HUES48 (cell line): ENCODE data around the gene OR7G1.

ENCODE experiments used
- H3K27ac ChIP-seq: one replicate; pipeline ENCODE4 v1.7.0; 2013; ENCODE audit warnings: low read depth, low read length, inconsistent platforms
- H3K27me3 ChIP-seq: 2 replicates; pipeline ENCODE4 v1.6.1; 2013; ENCODE audit warnings: mild to moderate bottlenecking, low read length; ENCODE audit not compliant: control insufficient read depth, insufficient read depth
- H3K36me3 ChIP-seq: 2 replicates; pipeline ENCODE4 v1.6.1; 2013; ENCODE audit warnings: low read length; ENCODE audit not compliant: control insufficient read depth, insufficient read depth
- H3K4me1 ChIP-seq: 2 replicates; pipeline ENCODE4 v1.6.1; 2013; ENCODE audit warnings: mild to moderate bottlenecking, low read length; ENCODE audit not compliant: control insufficient read depth, insufficient read depth
- H3K4me3 ChIP-seq: 2 replicates; pipeline ENCODE4 v1.5.1; 2013; ENCODE audit warnings: mild to moderate bottlenecking, low read depth, low read length
- H3K9ac ChIP-seq: 2 replicates; pipeline ENCODE4 v1.6.1; 2013; ENCODE audit warnings: mild to moderate bottlenecking, low read depth, low read length, moderate library complexity
- H3K9me3 ChIP-seq: 2 replicates; pipeline ENCODE4 v1.6.1; 2013; ENCODE audit warnings: low read length; ENCODE audit not compliant: control insufficient read depth, insufficient read depth

OR7G1 gene

DNA sequence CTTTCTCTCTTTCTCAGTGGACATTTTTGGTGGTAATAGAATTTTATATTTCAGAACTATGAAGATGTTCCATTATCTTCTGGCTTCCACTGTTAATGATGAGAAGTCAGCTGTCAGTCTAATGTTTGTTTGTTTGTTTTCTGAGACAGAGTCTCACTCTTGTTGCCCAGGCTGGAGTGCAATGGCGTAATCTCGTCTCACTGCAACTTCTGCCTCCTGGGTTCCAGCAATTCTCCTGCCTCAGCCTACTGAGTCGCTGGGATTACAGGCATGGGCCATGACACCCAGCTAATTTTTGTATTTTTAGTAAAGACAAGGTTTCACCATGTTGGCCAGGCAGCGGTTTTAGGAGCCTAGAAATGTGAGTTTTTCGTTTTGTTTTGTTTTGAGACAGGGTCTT is 29.4 kb upstream of the OR7G1 start:
- H3K36me3 ChIP-seq = peaks cover 39% of the 10 kb centered on the region
- H3K4me3 ChIP-seq = no peak overlapping the region
- H3K9ac ChIP-seq = no peak overlapping the region
- H3K4me1 ChIP-seq = peaks cover 11% of the 10 kb centered on the region; the same call in 1 of the 2 replicates
- no peaks in the 10 kb centered on the region for H3K27me3 ChIP-seq
- no peak overlapping the region for H3K27ac ChIP-seq
- H3K9me3 ChIP-seq = peaks cover 49% of the 10 kb centered on the region

GRCh38 chr19:9140159-9140874 is 24.8 kb upstream of the OR7G1 start, which contains the start of gene ZNF317:
Gene ZNF317, plus strand, starts transcription at chr19:9140397. Its CDS starts 15,620 bp downstream, at chr19:9156017.
- Histone ChIP-seq H3K4me3 (peak within 1 kb of the TSS; percentile 99), H3K27ac (peak within 1 kb of the TSS; percentile 73), H3K36me3 (peaks cover 23% of the 10 kb centered on the region; the same call in 1 of the 2 replicates), H3K9me3 (peaks cover 18% of the 10 kb centered on the region), H3K4me1 (peaks cover 11% of the 10 kb centered on the region; the same call in 1 of the 2 replicates), H3K9ac (peak within 1 kb of the TSS; percentile 99), H3K27me3 (no peaks in the 10 kb centered on the region)

- Histone ChIP-seq H3K9ac (peak overlapping the region; percentile 99), H3K36me3 (peaks cover 17% of the 10 kb centered on the region; the same call in 1 of the 2 replicates), H3K4me3 (peak overlapping the region; percentile 99), H3K27ac (no peak overlapping the region), H3K27me3 (no peaks in the 10 kb centered on the region), H3K4me1 (peaks cover 11% of the 10 kb centered on the region; the same call in 1 of the 2 replicates), H3K9me3 (peaks cover 12% of the 10 kb centered on the region)
These were observed 24.1 kb upstream of the OR7G1 start for GRCh38 chr19:9139609-9140158.

GRCh38 chr19:9132422-9132821 is 16.9 kb upstream of the OR7G1 start:
- H3K4me1 ChIP-seq = no peaks in the 10 kb centered on the region
- H3K9me3 ChIP-seq = peaks cover 32% of the 10 kb centered on the region
- H3K27ac ChIP-seq = no peak overlapping the region
- H3K4me3 ChIP-seq = no peak overlapping the region
- no peak overlapping the region for H3K9ac ChIP-seq
- no peaks in the 10 kb centered on the region for H3K36me3 ChIP-seq
- no peaks in the 10 kb centered on the region for H3K27me3 ChIP-seq

- H3K9ac ChIP-seq = no peak overlapping the region
- H3K9me3 ChIP-seq = peaks cover 41% of the 10 kb centered on the region
- no peak overlapping the region for H3K4me3 ChIP-seq
- H3K36me3 ChIP-seq = no peaks in the 10 kb centered on the region
- no peaks in the 10 kb centered on the region for H3K27me3 ChIP-seq
- H3K4me1 ChIP-seq = no peaks in the 10 kb centered on the region
- H3K27ac ChIP-seq = no peak overlapping the region
These were observed 15.4 kb upstream of the OR7G1 start for GRCh38 chr19:9130965-9131364.

DNA sequence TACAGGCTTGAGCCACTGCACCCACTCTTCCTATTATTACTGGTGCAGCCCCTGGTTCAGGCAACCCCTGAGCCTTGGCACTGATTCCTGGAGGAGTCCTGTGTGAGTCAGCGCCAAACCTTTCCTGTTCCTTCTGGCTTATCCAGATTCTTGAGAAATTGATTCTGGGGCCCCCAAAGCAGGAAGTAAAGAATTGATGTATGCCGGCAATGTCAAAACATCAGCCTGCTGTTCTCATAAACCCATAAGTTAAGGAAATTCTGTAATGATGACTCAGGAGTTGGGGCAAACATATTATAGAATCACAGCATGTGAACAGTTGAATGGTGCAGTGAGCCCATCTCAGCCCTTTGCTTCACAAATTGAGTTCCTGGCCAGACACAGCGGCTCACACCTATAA is 12.6 kb upstream of the OR7G1 start:
- no peaks in the 10 kb centered on the region for H3K27me3 ChIP-seq
- H3K4me3 ChIP-seq = no peak overlapping the region
- H3K9ac ChIP-seq = no peak overlapping the region
- no peak overlapping the region for H3K27ac ChIP-seq
- no peaks in the 10 kb centered on the region for H3K36me3 ChIP-seq
- no peaks in the 10 kb centered on the region for H3K4me1 ChIP-seq
- H3K9me3 ChIP-seq = peaks cover 52% of the 10 kb centered on the region

DNA sequence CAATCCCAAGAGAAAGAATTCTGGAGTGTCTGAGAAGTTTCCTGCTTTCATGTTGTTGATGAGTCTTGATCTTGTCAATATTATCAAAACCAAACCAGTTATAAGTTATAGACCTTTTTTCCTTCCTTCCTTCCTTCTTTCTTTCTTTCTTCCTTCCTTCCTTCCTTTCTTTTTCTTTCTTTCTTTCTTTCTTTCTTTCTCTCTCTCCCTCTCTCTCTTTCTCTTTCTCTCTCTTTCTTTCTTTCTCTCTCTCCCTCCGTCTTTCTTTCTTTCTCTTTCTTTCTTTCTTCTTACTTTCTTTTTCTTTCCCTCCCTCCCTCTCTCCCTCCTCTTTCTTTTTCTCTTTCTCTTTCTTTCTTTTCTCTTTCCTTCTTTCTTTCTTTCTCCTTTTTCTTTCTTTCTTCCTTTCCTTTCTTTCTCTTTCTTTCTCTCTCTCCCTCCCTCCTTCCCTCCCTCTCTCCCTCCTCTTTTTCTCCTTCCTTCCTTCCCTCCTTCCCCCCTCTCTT is 11.4 kb upstream of the OR7G1 start, which contains the start of gene OR7G3:
TSS of gene OR7G3 (minus strand) at position 51 of the 506 bp plus-strand sequence. CDS start at position 51, 0 bp downstream.
- peaks cover 51% of the 10 kb centered on the region for H3K9me3 ChIP-seq
- H3K36me3 ChIP-seq = no peaks in the 10 kb centered on the region
- H3K27me3 ChIP-seq = no peaks in the 10 kb centered on the region
- no peak within 1 kb of the TSS for H3K9ac ChIP-seq
- no peaks in the 10 kb centered on the region for H3K4me1 ChIP-seq
- no peak within 1 kb of the TSS for H3K27ac ChIP-seq
- no peak within 1 kb of the TSS for H3K4me3 ChIP-seq

DNA sequence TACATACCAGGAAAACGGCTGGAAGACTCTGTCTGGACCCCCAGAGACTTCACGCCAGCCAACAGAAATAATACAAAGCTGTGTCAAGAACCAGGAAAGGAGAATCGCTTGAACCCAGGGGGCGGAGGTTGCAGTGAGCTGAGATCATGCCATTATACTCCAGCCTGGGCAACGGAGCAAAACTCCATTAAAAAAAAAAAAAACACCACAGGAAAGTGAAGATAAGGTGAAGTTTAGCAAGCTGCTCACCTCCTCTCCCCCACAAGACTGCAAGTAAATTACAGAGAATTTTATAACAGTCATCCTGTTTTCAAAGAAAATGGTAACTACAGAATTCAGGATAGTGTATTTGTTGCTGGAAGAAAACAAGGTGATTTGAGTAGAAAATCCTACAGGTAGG is 984 bp upstream of the OR7G1 start:
- H3K36me3 ChIP-seq = no peaks in the 10 kb centered on the region
- no peaks in the 10 kb centered on the region for H3K4me1 ChIP-seq
- no peak overlapping the region for H3K27ac ChIP-seq
- H3K9me3 ChIP-seq = peaks cover 66% of the 10 kb centered on the region
- H3K27me3 ChIP-seq = no peaks in the 10 kb centered on the region
- no peak overlapping the region for H3K9ac ChIP-seq
- no peak overlapping the region for H3K4me3 ChIP-seq

GRCh38 chr19:9109959-9110358 is 5.6 kb downstream of the OR7G1 start:
- Histone ChIP-seq H3K27me3 (no peaks in the 10 kb centered on the region), H3K9me3 (peaks cover 71% of the 10 kb centered on the region), H3K27ac (no peak overlapping the region), H3K4me3 (no peak overlapping the region), H3K9ac (no peak overlapping the region), H3K4me1 (no peaks in the 10 kb centered on the region), H3K36me3 (no peaks in the 10 kb centered on the region)

- H3K4me1 ChIP-seq = no peaks in the 10 kb centered on the region
- H3K27me3 ChIP-seq = no peaks in the 10 kb centered on the region
- no peak within 1 kb of the TSS; the same call in 1 of the 2 replicates for H3K4me3 ChIP-seq
- H3K9ac ChIP-seq = no peak within 1 kb of the TSS
- H3K36me3 ChIP-seq = no peaks in the 10 kb centered on the region
- no peak within 1 kb of the TSS for H3K27ac ChIP-seq
- H3K9me3 ChIP-seq = peaks cover 76% of the 10 kb centered on the region
These were observed 8.2 kb downstream of the OR7G1 start, which contains the start of gene OR7G2 for GRCh38 chr19:9107375-9107774. Gene OR7G2, minus strand, starts transcription at chr19:9107475. Its CDS starts 4,232 bp downstream, at chr19:9103243.

- H3K9me3 ChIP-seq = peaks cover 39% of the 10 kb centered on the region
- H3K27ac ChIP-seq = no peak within 1 kb of the TSS
- H3K4me1 ChIP-seq = no peaks in the 10 kb centered on the region
- no peaks in the 10 kb centered on the region for H3K36me3 ChIP-seq
- H3K4me3 ChIP-seq = no peak within 1 kb of the TSS
- H3K27me3 ChIP-seq = no peaks in the 10 kb centered on the region
- H3K9ac ChIP-seq = no peak within 1 kb of the TSS
These were observed 28.8 kb downstream of the OR7G1 start, which contains the start of gene OR1M1 for GRCh38 chr19:9086761-9087160. Gene OR1M1, plus strand, starts transcription at chr19:9087061. Its CDS starts 6,184 bp downstream, at chr19:9093245.
